Measurements from ENCODE around the gene WFDC10B.
"Not testable (repeated sequence)": the region's sequence is repeated elsewhere in the genome, so short reads cannot be mapped to it uniquely, and the experiment has no call there.

WFDC10B gene

GRCh38 chr20:45704969-45705637, at the start of gene WFDC10B:
TSS of gene WFDC10B (minus strand) at chr20:45705019. CDS start at chr20:45685992, 19,027 bp downstream.
- DNase-seq (ENCODE audit: low read depth), result no peak

GRCh38 chr20:45752746-45753145, 47.9 kb upstream of the WFDC10B start:
- no peak for DNase-seq (ENCODE audit: low read depth)

GRCh38 chr20:45751721-45752120, 46.9 kb upstream of the WFDC10B start:
- no peak for DNase-seq (ENCODE audit: low read depth)

- DNase-seq (ENCODE audit: low read depth), result no peak
Observed at GRCh38 chr20:45745015-45745414, 40.2 kb upstream of the WFDC10B start.

- no peak for DNase-seq (ENCODE audit: low read depth)
Observed at GRCh38 chr20:45742596-45742995, 37.8 kb upstream of the WFDC10B start.

GRCh38 chr20:45735988-45736387, 31.2 kb upstream of the WFDC10B start:
- DNase-seq (ENCODE audit: low read depth), result no peak

- DNase-seq (ENCODE audit: low read depth), result no peak
Observed at GRCh38 chr20:45735552-45735951, 30.7 kb upstream of the WFDC10B start.

- DNase-seq (ENCODE audit: low read depth), result no peak
Observed at GRCh38 chr20:45732199-45732598, 27.4 kb upstream of the WFDC10B start.

GRCh38 chr20:45727044-45727443, 22.2 kb upstream of the WFDC10B start:
- DNase-seq (ENCODE audit: low read depth), result no peak

GRCh38 chr20:45725134-45725533, 20.3 kb upstream of the WFDC10B start:
- no peak for DNase-seq (ENCODE audit: low read depth)

GRCh38 chr20:45722047-45722446, 17.2 kb upstream of the WFDC10B start, which contains the start of gene SPINT4:
TSS of gene SPINT4 (plus strand) at chr20:45722347. CDS start at chr20:45722368, 21 bp downstream.
- DNase-seq (ENCODE audit: low read depth), result no peak

- not testable (repeated sequence) for DNase-seq (ENCODE audit: low read depth)
Observed at GRCh38 chr20:45716141-45716688, 11.4 kb upstream of the WFDC10B start.

GRCh38 chr20:45701873-45702272, 2.9 kb downstream of the WFDC10B start, which contains the start of gene WFDC13:
TSS of gene WFDC13 (plus strand) at chr20:45702038. CDS start at chr20:45702124, 86 bp downstream.
- no peak for DNase-seq (ENCODE audit: low read depth)

GRCh38 chr20:45701104-45701503, 3.7 kb downstream of the WFDC10B start:
- no peak for DNase-seq (ENCODE audit: low read depth)

GRCh38 chr20:45695496-45695895, 9.3 kb downstream of the WFDC10B start:
- no peak for DNase-seq (ENCODE audit: low read depth)

GRCh38 chr20:45693346-45693745, 11.5 kb downstream of the WFDC10B start:
- DNase-seq (ENCODE audit: low read depth), result not testable (repeated sequence)

- DNase-seq (ENCODE audit: low read depth), result no peak
Observed at GRCh38 chr20:45685896-45686295, 18.9 kb downstream of the WFDC10B start.

- no peak for DNase-seq (ENCODE audit: low read depth)
Observed at GRCh38 chr20:45679650-45680049, 25.2 kb downstream of the WFDC10B start.

- DNase-seq (ENCODE audit: low read depth), result no peak
Observed at GRCh38 chr20:45672765-45673164, 32.1 kb downstream of the WFDC10B start.

GRCh38 chr20:45670139-45670538, 34.7 kb downstream of the WFDC10B start, which contains the start of gene WFDC11:
TSS of gene WFDC11 (minus strand) at chr20:45670239. CDS start at chr20:45650600, 19,639 bp downstream.
- DNase-seq (ENCODE audit: low read depth), result no peak

- not testable (repeated sequence) for DNase-seq (ENCODE audit: low read depth)
Observed at GRCh38 chr20:45657038-45657437, 47.8 kb downstream of the WFDC10B start.

- not testable (repeated sequence) for DNase-seq (ENCODE audit: low read depth)
Observed at GRCh38 chr20:45651726-45652125, 53.1 kb downstream of the WFDC10B start.

- DNase-seq (ENCODE audit: low read depth), result no peak
Observed at GRCh38 chr20:45649312-45649863, 55.4 kb downstream of the WFDC10B start.

All from T-helper 22 cell (primary cell).